Activated naive CD8-positive, alpha-beta T cell treated with anti-CD3 and anti-CD28 coated beads, Interleukin-2, amount 50 U/mL, for 24 hours (primary cell): Measurements from ENCODE around the gene HSPA9.
"Not testable (repeated sequence)": the region's sequence is repeated elsewhere in the genome, so short reads cannot be mapped to it uniquely, and the experiment has no call there.

Source experiments
- ATAC-seq: fragments of 150-1000 bp; cut with Tn5 transposase; one replicate; pipeline ENCODE4 v1.10.0; 2021
- DNase-seq: peaks from one replicate; pipeline ENCODE4 v3.0.0; 2021
- H3K27ac Mint-ChIP-seq: one replicate; pipeline ENCODE4 v1.8.0; 2021; ENCODE audit warnings: mild to moderate bottlenecking, mixed read lengths
- H3K27me3 Mint-ChIP-seq: one replicate; pipeline ENCODE4 v1.8.0; 2021; ENCODE audit warnings: mixed read lengths
- H3K36me3 Mint-ChIP-seq: one replicate; pipeline ENCODE4 v1.8.0; 2021; ENCODE audit warnings: low read depth, mixed read lengths
- H3K4me1 Mint-ChIP-seq: one replicate; pipeline ENCODE4 v1.8.0; 2021; ENCODE audit warnings: mixed read lengths
- H3K4me3 Mint-ChIP-seq: one replicate; pipeline ENCODE4 v1.8.0; 2021; ENCODE audit warnings: mild to moderate bottlenecking, moderate library complexity, mixed read lengths
- H3K9me3 Mint-ChIP-seq: one replicate; pipeline ENCODE4 v1.8.0; 2021; ENCODE audit warnings: mixed read lengths

The HSPA9 gene

DNA sequence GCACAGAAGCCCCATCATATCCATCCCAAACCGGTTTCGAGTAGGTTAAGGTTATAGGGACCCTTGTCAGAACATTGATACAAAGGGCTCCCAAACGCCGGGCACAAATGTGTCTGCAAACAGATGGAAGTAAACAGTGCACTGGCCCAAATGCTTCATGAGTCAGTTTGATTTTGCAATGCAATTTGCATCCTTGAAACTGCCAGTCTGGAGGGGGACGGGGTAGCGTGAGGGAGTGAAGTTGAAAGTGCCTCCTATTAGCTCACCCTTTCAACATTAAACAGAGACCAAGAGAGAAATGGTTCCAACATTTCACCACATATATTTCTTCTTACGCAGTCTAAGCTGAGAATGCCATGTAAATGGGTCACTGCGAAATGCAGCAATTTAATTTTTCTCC, 67.7 kb downstream of the HSPA9 start:
- not testable (repeated sequence) for ATAC-seq, H3K9me3 Mint-ChIP-seq, H3K4me1 Mint-ChIP-seq, H3K4me3 Mint-ChIP-seq, H3K27me3 Mint-ChIP-seq, H3K27ac Mint-ChIP-seq, DNase-seq
- peaks cover 43% of the 10 kb centered on the region for H3K36me3 Mint-ChIP-seq

DNA sequence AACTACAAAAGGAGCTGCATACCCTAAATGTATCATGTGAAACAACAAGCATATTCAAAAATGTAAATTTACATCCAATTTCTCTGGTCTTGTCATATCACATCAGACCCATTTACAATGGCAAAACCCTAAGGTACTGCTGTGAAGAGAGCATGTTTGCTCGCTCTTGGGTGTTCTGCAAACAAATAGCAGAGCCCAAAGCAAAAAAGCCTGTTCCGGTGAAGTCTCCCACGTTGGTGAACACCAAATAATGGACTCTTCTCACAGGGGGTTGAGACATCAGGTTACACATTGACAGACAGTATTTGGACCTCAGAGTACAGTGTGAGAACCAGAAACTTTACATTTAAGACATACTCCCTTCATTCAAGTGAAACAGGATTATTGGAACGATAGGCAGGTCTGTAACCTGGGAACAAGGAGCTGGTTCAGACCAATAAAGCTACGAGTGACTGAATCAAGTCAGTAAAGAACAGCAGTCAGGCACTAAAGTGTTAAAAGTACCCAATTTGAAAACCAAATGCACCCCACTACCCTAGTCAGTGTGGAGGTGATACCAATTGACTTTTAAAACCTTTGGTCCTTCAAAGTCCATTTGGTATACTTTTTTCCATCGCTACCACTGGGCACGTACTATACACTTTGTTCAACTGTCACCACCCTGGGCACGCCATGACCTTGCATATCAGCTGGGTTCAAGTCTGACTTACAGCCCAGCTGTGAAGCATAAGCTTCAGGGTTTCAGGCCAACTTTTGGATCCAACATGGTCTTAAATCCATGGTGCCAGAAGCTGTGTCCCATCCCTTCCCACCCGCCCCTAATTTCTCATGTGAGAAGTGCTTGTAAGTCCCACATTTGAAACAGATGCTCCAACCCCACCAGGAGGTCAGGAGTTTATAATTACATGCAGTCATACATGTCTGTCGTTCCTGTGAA, 68.6 kb downstream of the HSPA9 start:
- no peaks in the 10 kb centered on the region for H3K27me3 Mint-ChIP-seq
- no peak overlapping the region for H3K4me3 Mint-ChIP-seq
- no peak overlapping the region for H3K27ac Mint-ChIP-seq
- no peak for DNase-seq
- H3K36me3 Mint-ChIP-seq = peaks cover 38% of the 10 kb centered on the region
- peaks cover 3% of the 10 kb centered on the region for H3K4me1 Mint-ChIP-seq
- no peaks in the 10 kb centered on the region for H3K9me3 Mint-ChIP-seq
- ATAC-seq = no peak

DNA sequence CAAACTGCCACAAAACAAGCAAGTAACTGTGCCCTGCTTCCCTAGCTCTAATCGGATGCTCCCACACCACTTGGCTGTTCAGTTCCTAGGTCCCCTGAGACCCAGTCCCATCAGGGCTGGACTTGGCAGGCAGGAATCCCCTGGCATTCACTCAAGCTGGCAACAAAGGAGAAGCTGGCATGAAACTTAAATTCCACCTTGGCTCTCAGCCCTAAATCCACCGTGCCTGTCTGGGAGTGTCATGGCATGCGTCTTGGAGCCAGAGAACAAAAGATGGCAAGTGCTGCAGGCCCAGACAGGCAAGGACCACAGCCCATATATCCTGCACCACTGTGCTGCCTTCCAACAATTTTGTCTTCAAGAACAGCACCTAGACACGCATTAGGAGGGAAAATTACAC, 70.4 kb downstream of the HSPA9 start:
- Mint-ChIP-seq H3K27me3 (no peaks in the 10 kb centered on the region), H3K4me3 (no peak overlapping the region), H3K4me1 (peaks cover 3% of the 10 kb centered on the region), H3K27ac (no peak overlapping the region), H3K36me3 (peaks cover 24% of the 10 kb centered on the region), H3K9me3 (no peaks in the 10 kb centered on the region)
- ATAC-seq (no peak), DNase-seq (no peak)
